Astrocyte of the cerebellum (primary cell): Measurements from ENCODE around the gene DUSP10.

Experiments used
- DNase-seq: peaks from one replicate; pipeline ENCODE4 v3.0.0-alpha.2; 2011; ENCODE audit warnings: low read depth
- H3K4me3 ChIP-seq: 2 replicates; pipeline ENCODE4 v1.5.1; 2011; ENCODE audit warnings: mild to moderate bottlenecking, low read depth, low read length, moderate library complexity
- CTCF ChIP-seq: IDR thresholded peaks from 2 replicates; pipeline ENCODE4 v1.5.1; 2012; ENCODE audit warnings: low read length, low read depth, moderate library complexity, mild to moderate bottlenecking; ENCODE audit errors: missing control alignments
- in situ Hi-C: cut with HindIII; loops from 2 replicates; pipeline ENCODE4 v1.10.0; 2017; ENCODE audit warnings: low sequenced_read_pairs

DUSP10 gene

GRCh38 chr1:221694109-221694508, 47.8 kb downstream of the DUSP10 start:
- no peak for DNase-seq
- in situ Hi-C loops, result no loop called here
- no peak for TF ChIP-seq CTCF
- no peak overlapping the region for H3K4me3 ChIP-seq

DNA sequence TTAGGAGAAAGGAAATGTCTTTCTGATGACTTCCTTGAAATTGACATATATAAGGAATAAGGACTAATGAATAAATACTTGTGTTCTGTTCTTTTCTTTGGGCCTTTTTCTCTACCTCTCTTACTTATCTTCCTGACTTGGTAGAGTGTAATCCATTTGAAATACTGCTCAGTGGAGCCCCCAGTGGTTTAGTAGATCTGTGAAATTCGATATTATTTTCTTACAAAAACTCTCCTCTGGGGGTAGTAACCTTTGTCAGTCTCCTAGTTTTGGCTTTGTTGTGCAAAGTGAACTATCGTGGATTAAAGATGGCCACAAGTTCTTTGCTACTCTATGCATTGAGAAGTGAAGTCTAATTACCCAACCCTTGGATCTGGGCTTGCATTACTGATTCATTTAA, 48.8 kb downstream of the DUSP10 start:
- no peak overlapping the region for H3K4me3 ChIP-seq
- no peak for TF ChIP-seq CTCF
- no peak for DNase-seq
- in situ Hi-C loops, result no loop called here

DNA sequence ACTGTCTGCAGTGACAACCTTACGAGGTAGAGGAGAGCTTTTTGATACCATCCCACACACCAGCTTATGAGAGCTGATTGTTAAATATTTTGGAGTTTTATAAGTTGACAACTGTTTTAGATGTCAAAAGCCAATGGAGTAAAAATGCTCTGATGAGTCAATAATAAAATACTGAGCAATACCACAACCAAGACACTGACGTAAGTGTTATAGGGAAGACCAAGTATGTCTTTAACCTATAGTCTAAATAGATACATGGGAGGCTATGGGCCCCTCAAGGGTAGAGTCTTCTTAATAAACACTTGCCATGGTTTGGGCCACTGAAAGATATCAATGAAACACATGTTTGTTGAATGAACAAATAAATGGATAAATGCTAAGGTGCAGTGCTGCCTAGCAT, 49.2 kb downstream of the DUSP10 start:
- in situ Hi-C loops, result no loop called here
- no peak for DNase-seq
- H3K4me3 ChIP-seq, result no peak overlapping the region
- TF ChIP-seq CTCF, result no peak

GRCh38 chr1:221691261-221691660, 50.6 kb downstream of the DUSP10 start:
- TF ChIP-seq CTCF, result no peak
- H3K4me3 ChIP-seq, result no peak overlapping the region
- DNase-seq, result no peak
- in situ Hi-C loops, result no loop called here

GRCh38 chr1:221690858-221691257, 51.0 kb downstream of the DUSP10 start:
- no peak for TF ChIP-seq CTCF
- DNase-seq, result no peak
- H3K4me3 ChIP-seq, result no peak overlapping the region
- in situ Hi-C loops, result no loop called here

DNA sequence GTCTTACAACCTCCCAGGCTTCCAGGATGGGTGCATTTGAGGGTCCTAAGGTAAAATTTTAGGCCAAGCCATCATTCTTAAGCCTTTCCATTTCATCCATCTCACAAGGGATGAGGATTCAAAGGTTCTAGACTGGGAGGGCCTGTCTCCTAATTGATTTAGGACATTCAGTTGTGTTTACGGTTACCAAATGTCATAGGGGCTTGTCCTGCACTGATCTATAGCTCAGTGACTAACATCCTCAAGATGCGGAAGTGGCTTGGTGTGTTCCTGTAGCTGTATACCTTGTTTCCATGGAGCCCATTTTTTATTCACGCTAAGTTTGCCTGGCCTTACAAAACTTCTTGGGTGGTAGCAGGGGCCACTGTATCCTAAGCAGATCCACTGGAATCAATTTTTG, 52.8 kb downstream of the DUSP10 start:
- no peak for DNase-seq
- in situ Hi-C loops, result no loop called here
- TF ChIP-seq CTCF, result no peak
- no peak overlapping the region for H3K4me3 ChIP-seq

DNA sequence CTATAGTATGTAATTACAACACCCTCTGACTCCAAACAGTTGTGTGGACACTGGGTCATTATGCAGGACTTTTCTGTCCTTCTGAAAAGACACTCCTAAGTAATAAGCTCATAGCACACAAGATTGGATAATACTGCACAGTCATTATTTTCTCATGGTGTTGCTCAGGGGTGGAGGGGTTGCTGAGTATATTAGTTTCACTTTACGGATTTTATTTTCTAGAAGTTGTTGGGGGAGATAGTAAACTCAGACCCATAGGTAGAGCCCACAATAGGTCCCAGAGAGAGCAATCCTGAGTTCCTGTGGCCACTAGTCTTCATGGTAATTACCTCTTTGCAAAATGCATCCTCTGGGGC, 53.4 kb downstream of the DUSP10 start:
- in situ Hi-C loops, result no loop called here
- TF ChIP-seq CTCF, result no peak
- no peak overlapping the region for H3K4me3 ChIP-seq
- DNase-seq, result no peak
